ENCODE data around the gene RUNX2. TPM values are rescaled to one million over a fixed set of nuclear protein-coding genes. Genes with fewer than 3 reads are reported as not detected.
A peak's percentile ranks its signal among the peaks of the same experiment; 100 is the strongest.

Gene RUNX2
- total and polyA plus RNA-seq, 9 of the 15 experiments (the other 6 are each of a cell fraction or from before 2014, with no cell fraction given): 0.29 to 1.00 (median 0.43) TPM

GRCh38 chr6:45533386-45533785, 205.3 kb downstream of the RUNX2 start (continued):
- TF ChIP-seq, protein P1, sequence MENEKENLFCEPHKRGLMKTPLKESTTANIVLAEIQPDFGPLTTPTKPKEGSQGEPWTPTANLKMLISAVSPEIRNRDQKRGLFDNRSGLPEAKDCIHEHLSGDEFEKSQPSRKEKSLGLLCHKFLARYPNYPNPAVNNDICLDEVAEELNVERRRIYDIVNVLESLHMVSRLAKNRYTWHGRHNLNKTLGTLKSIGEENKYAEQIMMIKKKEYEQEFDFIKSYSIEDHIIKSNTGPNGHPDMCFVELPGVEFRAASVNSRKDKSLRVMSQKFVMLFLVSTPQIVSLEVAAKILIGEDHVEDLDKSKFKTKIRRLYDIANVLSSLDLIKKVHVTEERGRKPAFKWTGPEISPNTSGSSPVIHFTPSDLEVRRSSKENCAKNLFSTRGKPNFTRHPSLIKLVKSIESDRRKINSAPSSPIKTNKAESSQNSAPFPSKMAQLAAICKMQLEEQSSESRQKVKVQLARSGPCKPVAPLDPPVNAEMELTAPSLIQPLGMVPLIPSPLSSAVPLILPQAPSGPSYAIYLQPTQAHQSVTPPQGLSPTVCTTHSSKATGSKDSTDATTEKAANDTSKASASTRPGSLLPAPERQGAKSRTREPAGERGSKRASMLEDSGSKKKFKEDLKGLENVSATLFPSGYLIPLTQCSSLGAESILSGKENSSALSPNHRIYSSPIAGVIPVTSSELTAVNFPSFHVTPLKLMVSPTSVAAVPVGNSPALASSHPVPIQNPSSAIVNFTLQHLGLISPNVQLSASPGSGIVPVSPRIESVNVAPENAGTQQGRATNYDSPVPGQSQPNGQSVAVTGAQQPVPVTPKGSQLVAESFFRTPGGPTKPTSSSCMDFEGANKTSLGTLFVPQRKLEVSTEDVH (IDR thresholded peaks at IDR 0.05; ENCODE audit: low read depth, partially characterized antibody): no peak
- no peak for TF ChIP-seq PURB (CRISPR knock-in tag; IDR thresholded peaks at IDR 0.05; ENCODE audit: low read depth)

DNA sequence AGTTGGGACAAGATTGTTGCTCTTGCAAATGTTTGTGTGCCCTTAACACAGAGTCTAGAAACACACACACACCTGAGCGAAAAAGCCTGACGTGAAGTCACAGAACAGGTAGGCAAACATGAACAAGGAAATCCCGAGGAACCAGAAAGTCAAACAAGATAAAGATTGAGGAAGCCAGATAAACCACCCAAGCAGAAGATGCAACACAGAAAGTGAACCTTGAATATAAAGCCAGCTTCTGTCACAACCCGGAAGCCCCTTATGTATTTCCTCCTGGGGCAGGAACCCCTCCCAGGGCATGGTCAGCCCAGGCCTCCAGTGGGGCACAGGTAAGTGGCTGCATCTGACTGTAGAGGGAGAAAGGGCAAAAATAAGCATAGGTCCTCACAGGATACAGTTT, 207.8 kb downstream of the RUNX2 start:
- no peaks in the 10 kb centered on the region for H3K9me1 ChIP-seq (ENCODE audit: control insufficient read depth, insufficient read depth, low read length)
- 12% methylated on average over 4 of the region's 4 CpGs for WGBS (ENCODE audit: insufficient coverage, low coverage, missing lambda C conversion rate)
- TF ChIP-seq KLF16 (IDR thresholded peaks at IDR 0.05) (no peak), ZNF3 (CRISPR knock-in tag; IDR thresholded peaks at IDR 0.05) (no peak), ZEB2 (IDR thresholded peaks at IDR 0.05) (peak; percentile 73), CTBP1 (IDR thresholded peaks at IDR 0.05; ENCODE audit: borderline replicate concordance) (peak; percentile 78), ZZZ3 (IDR thresholded peaks at IDR 0.05) (no peak), FOXA3 (CRISPR knock-in tag; conservative IDR thresholded peaks at IDR 0.05 in 1 of 2, IDR thresholded peaks at IDR 0.05 in 1 of 2) (peak in 1 of 2 experiments; percentile 63; a peak in 2 of 4 replicates), OTX1 (CRISPR knock-in tag; IDR thresholded peaks at IDR 0.05) (no peak)
- TF ChIP-seq, protein P2, sequence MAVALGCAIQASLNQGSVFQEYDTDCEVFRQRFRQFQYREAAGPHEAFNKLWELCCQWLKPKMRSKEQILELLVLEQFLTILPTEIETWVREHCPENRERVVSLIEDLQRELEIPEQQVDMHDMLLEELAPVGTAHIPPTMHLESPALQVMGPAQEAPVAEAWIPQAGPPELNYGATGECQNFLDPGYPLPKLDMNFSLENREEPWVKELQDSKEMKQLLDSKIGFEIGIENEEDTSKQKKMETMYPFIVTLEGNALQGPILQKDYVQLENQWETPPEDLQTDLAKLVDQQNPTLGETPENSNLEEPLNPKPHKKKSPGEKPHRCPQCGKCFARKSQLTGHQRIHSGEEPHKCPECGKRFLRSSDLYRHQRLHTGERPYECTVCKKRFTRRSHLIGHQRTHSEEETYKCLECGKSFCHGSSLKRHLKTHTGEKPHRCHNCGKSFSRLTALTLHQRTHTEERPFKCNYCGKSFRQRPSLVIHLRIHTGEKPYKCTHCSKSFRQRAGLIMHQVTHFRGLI (CRISPR knock-in tag; IDR thresholded peaks at IDR 0.05): no peak
- TF ChIP-seq, protein P3, sequence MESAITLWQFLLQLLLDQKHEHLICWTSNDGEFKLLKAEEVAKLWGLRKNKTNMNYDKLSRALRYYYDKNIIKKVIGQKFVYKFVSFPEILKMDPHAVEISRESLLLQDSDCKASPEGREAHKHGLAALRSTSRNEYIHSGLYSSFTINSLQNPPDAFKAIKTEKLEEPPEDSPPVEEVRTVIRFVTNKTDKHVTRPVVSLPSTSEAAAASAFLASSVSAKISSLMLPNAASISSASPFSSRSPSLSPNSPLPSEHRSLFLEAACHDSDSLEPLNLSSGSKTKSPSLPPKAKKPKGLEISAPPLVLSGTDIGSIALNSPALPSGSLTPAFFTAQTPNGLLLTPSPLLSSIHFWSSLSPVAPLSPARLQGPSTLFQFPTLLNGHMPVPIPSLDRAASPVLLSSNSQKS (CRISPR knock-in tag; IDR thresholded peaks at IDR 0.05): no peak
- TF ChIP-seq, protein P4, sequence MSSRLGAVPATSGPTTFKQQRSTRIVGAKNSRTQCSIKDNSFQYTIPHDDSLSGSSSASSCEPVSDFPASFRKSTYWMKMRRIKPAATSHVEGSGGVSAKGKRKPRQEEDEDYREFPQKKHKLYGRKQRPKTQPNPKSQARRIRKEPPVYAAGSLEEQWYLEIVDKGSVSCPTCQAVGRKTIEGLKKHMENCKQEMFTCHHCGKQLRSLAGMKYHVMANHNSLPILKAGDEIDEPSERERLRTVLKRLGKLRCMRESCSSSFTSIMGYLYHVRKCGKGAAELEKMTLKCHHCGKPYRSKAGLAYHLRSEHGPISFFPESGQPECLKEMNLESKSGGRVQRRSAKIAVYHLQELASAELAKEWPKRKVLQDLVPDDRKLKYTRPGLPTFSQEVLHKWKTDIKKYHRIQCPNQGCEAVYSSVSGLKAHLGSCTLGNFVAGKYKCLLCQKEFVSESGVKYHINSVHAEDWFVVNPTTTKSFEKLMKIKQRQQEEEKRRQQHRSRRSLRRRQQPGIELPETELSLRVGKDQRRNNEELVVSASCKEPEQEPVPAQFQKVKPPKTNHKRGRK (tag; IDR thresholded peaks at IDR 0.05): no peak
- TF ChIP-seq, protein P5, sequence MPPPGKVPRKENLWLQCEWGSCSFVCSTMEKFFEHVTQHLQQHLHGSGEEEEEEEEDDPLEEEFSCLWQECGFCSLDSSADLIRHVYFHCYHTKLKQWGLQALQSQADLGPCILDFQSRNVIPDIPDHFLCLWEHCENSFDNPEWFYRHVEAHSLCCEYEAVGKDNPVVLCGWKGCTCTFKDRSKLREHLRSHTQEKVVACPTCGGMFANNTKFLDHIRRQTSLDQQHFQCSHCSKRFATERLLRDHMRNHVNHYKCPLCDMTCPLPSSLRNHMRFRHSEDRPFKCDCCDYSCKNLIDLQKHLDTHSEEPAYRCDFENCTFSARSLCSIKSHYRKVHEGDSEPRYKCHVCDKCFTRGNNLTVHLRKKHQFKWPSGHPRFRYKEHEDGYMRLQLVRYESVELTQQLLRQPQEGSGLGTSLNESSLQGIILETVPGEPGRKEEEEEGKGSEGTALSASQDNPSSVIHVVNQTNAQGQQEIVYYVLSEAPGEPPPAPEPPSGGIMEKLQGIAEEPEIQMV (tag; conservative IDR thresholded peaks at IDR 0.05; ENCODE audit: low read depth): no peak

More for the DNA sequence above, 207.8 kb downstream of the RUNX2 start:
- intact Hi-C loops (cut with micrococcal nuclease): no loop called here
- CTCF ChIA-PET (ENCODE audit: low intra/inter-chr PET ratio): no interaction called here
- H3K4me2 ChIP-seq (ENCODE audit: insufficient read depth, low read length): no peak overlapping the region
- no peak for ATAC-seq
- no peak overlapping the region for H3K27ac ChIP-seq (ENCODE audit: extremely low read depth, low read depth, low read length)
- H3K27me3 ChIP-seq (ENCODE audit: control insufficient read depth in 2 of 2, insufficient read depth in 2 of 2, low read length in 2 of 2): no peaks in the 10 kb centered on the region; a peak in 1 of 5 replicates
- H3K9me3 ChIP-seq (replicated peaks; ENCODE audit: control insufficient read depth, insufficient read depth, low read depth, low read length): no peaks in the 10 kb centered on the region
- no peak overlapping the region for H3K4me3 ChIP-seq
- H3K4me1 ChIP-seq (replicated peaks in 1 of 2; ENCODE audit: control insufficient read depth in 2 of 2, insufficient read depth in 2 of 2, low read length in 2 of 2): peaks cover 0 to 9% of the 10 kb centered on the region in 2 experiments; a peak in 2 of 5 replicates
- in situ Hi-C loops (cut with MboI): no loop called here
- POLR2A ChIA-PET: interaction anchor here (0.6 to 0.8 kb wide), 2 partner anchors 9 to 832 kb away, joined by 3 read pairs; no protein-coding TSS in a partner anchor
- no peak for DNase-seq (ENCODE audit: extremely low read depth in 1 of 4, low spot score in 3 of 4)
- no peaks in the 10 kb centered on the region for H4K20me1 ChIP-seq (replicated peaks; ENCODE audit: control insufficient read depth, insufficient read depth, low read length)
- no peaks in the 10 kb centered on the region for H3K79me2 ChIP-seq (ENCODE audit: control insufficient read depth, insufficient read depth, low read length)
- H3K9ac ChIP-seq (ENCODE audit: insufficient read depth in 1 of 2, low read depth in 2 of 2, low read length in 2 of 2): no peak overlapping the region
- no TSS peak for BruUV-seq (replicated peaks)
- no peaks in the 10 kb centered on the region for H3K36me3 ChIP-seq (ENCODE audit: control insufficient read depth, insufficient read depth, low read length)
- no peak for FAIRE-seq
- H2AFZ ChIP-seq (ENCODE audit: low read depth, low read length): 0 out of 2 replicates have a peak overlapping the region, but pooled peaks have one; percentile 11

Data from K562 (cell line).